ENCODE results near the gene PTPRJ. TPM values are rescaled to one million over a fixed set of nuclear protein-coding genes. Genes with fewer than 3 reads are reported as not detected.
A peak's percentile ranks its signal among the peaks of the same experiment; 100 is the strongest.

PTPRJ gene
- total RNA-seq, 1 experiment from 2014 or later: 11.0 TPM

- no peaks in the 10 kb centered on the region for H3K36me3 Mint-ChIP-seq (ENCODE audit: insufficient read depth, unreplicated experiment)
- H3K27me3 ChIP-seq (replicated peaks; ENCODE audit: control insufficient read depth, insufficient read depth, low read length): no peaks in the 10 kb centered on the region
- no peak overlapping the region for H3K27ac Mint-ChIP-seq (ENCODE audit: unreplicated experiment)
- no peaks in the 10 kb centered on the region for H3K9me3 Mint-ChIP-seq (ENCODE audit: unreplicated experiment)
- no peak overlapping the region for H3K4me3 Mint-ChIP-seq (ENCODE audit: unreplicated experiment)
- H3K4me1 ChIP-seq: peaks cover 15% of the 10 kb centered on the region
- H3K9me3 ChIP-seq: no peaks in the 10 kb centered on the region
- BruUV-seq (replicated peaks): no TSS peak
- no peak overlapping the region for H3K4me3 ChIP-seq (ENCODE audit: low read depth, low read length)
- intact Hi-C loops (cut with micrococcal nuclease; ENCODE audit: unreplicated experiment): loop anchor here (5.0 kb wide), 1 partner anchor 125 kb away; the partner anchor contains the start of gene PTPRJ
- ChIA-PET CTCF (interaction anchor here (0.7 kb wide), 1 partner anchor 55 kb away, joined by 3 read pairs; no protein-coding TSS in a partner anchor), POLR2A (no interaction called here)
- no peak for TF ChIP-seq CTCF (IDR thresholded peaks at IDR 0.05; ENCODE audit: insufficient read depth in 1 of 2, low read depth in 1 of 2, low read length in 1 of 2, severe bottlenecking in 1 of 2, unreplicated experiment in 1 of 2)
- H3K36me3 ChIP-seq (ENCODE audit: control insufficient read depth, insufficient read depth, low read length): no peaks in the 10 kb centered on the region
- no peaks in the 10 kb centered on the region for H3K27me3 Mint-ChIP-seq (ENCODE audit: insufficient read depth, unreplicated experiment)
- peaks cover 7% of the 10 kb centered on the region for H3K4me1 Mint-ChIP-seq (ENCODE audit: low read depth, unreplicated experiment)
- DNase-seq: no peak
Observed at GRCh38 chr11:48107188-48107704, 126.9 kb downstream of the PTPRJ start.

DNA sequence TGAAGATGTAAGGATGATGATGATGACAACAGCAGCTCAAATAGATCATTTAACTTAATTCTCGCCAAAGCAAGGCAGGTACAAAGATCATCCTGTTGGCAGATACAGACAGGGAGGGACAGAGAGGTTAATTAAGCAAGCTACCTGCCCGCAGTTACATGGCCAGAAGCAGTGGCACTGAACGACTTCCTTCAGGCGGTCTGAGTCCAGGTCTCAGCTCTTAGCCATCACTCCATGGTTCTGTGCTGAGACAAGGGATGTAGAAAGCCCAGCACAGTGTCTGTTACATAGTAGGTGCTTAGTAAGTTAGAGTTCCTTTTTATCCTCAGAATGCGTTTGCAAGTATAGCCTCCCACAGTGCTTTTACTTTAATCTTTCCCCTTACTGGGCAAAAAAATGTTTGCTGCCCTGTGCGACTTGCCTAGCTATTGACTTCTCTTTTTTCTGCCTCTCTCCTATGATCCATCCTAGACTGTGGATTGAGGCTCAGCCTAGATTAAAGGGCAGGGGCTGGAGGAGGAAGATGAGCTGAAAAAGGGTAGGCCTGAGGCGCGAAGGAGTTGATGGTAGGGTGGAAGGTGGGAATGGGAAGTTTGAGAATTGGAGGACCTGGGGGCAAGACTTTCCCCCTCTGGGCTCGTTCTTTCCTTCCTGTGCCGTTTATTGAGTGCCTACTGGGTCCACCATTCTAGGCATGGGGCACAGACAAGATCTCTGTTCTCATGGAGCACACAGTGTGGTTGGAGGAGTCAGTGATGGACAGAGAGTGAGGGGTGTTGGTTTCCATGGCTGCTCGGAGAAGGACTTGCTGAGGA, 128.1 kb downstream of the PTPRJ start:
- H3K36me3 ChIP-seq (ENCODE audit: control insufficient read depth, insufficient read depth, low read length): no peaks in the 10 kb centered on the region
- no peaks in the 10 kb centered on the region for H3K36me3 Mint-ChIP-seq (ENCODE audit: insufficient read depth, unreplicated experiment)
- H3K4me1 Mint-ChIP-seq (ENCODE audit: low read depth, unreplicated experiment): peaks cover 7% of the 10 kb centered on the region
- H3K9me3 ChIP-seq: no peaks in the 10 kb centered on the region
- intact Hi-C loops (cut with micrococcal nuclease; ENCODE audit: unreplicated experiment): loop anchor here (5.0 kb wide), 1 partner anchor 126 kb away; the partner anchor contains the start of gene PTPRJ
- no peak overlapping the region for H3K4me3 ChIP-seq (ENCODE audit: low read depth, low read length)
- ChIA-PET POLR2A (no interaction called here), CTCF (interaction anchor here (0.7 to 2.0 kb wide), 8 partner anchors 11 to 174 kb away, joined by 3 to 14 read pairs (median 4); partner anchors contain the start of gene PTPRJ)
- TF ChIP-seq CTCF (IDR thresholded peaks at IDR 0.05; ENCODE audit: insufficient read depth in 1 of 2, low read depth in 1 of 2, low read length in 1 of 2, severe bottlenecking in 1 of 2, unreplicated experiment in 1 of 2): no peak
- no peak overlapping the region for H3K27ac Mint-ChIP-seq (ENCODE audit: unreplicated experiment)
- no peak overlapping the region for H3K4me3 Mint-ChIP-seq (ENCODE audit: unreplicated experiment)
- H3K27me3 ChIP-seq (replicated peaks; ENCODE audit: control insufficient read depth, insufficient read depth, low read length): no peaks in the 10 kb centered on the region
- H3K9me3 Mint-ChIP-seq (ENCODE audit: unreplicated experiment): no peaks in the 10 kb centered on the region
- DNase-seq: no peak
- H3K4me1 ChIP-seq: peaks cover 13% of the 10 kb centered on the region; the same call in 1 of the 2 replicates
- no TSS peak for BruUV-seq (replicated peaks)
- H3K27me3 Mint-ChIP-seq (ENCODE audit: insufficient read depth, unreplicated experiment): no peaks in the 10 kb centered on the region

GRCh38 chr11:48109046-48109666, 128.8 kb downstream of the PTPRJ start:
- Histone ChIP-seq H3K36me3 (ENCODE audit: control insufficient read depth, insufficient read depth, low read length) (no peaks in the 10 kb centered on the region), H3K9me3 (no peaks in the 10 kb centered on the region; the same call in 1 of the 2 replicates), H3K4me3 (ENCODE audit: low read depth, low read length) (no peak overlapping the region), H3K4me1 (peaks cover 11% of the 10 kb centered on the region; the same call in 1 of the 2 replicates), H3K27me3 (replicated peaks; ENCODE audit: control insufficient read depth, insufficient read depth, low read length) (no peaks in the 10 kb centered on the region)
- Mint-ChIP-seq H3K4me1 (ENCODE audit: low read depth, unreplicated experiment) (peaks cover 7% of the 10 kb centered on the region), H3K9me3 (ENCODE audit: unreplicated experiment) (peaks cover under 1% of the 10 kb centered on the region), H3K36me3 (ENCODE audit: insufficient read depth, unreplicated experiment) (no peaks in the 10 kb centered on the region), H3K4me3 (ENCODE audit: unreplicated experiment) (no peak overlapping the region), H3K27me3 (ENCODE audit: insufficient read depth, unreplicated experiment) (no peaks in the 10 kb centered on the region), H3K27ac (ENCODE audit: unreplicated experiment) (no peak overlapping the region)
- DNase-seq: peak in 1 of 2 experiments; percentile 27
- BruUV-seq (replicated peaks): no TSS peak
- intact Hi-C loops (cut with micrococcal nuclease; ENCODE audit: unreplicated experiment): loop anchor here (5.0 kb wide), 1 partner anchor 127 kb away; the partner anchor contains the start of gene PTPRJ
- peak; percentile 30 to 44 for TF ChIP-seq CTCF (IDR thresholded peaks at IDR 0.05; ENCODE audit: insufficient read depth in 1 of 2, low read depth in 1 of 2, low read length in 1 of 2, severe bottlenecking in 1 of 2, unreplicated experiment in 1 of 2)
- ChIA-PET POLR2A (no interaction called here), CTCF (interaction anchor here (0.6 to 2.0 kb wide), 10 partner anchors 12 to 177 kb away, joined by 3 to 14 read pairs (median 4); partner anchors contain the start of gene PTPRJ)

Data from Caco-2 (cell line).